Activated CD8-positive, alpha-beta T cell treated with anti-CD3 and anti-CD28 coated beads, Interleukin-2, amount 10 ng/mL, durations not matched to agents 7 days and 5 days (primary cell): Measurements from ENCODE around the gene BPI. TPM values are rescaled to one million over a fixed set of nuclear protein-coding genes. Genes with fewer than 3 reads are reported as not detected.
"Not testable (repeated sequence)": the region's sequence is repeated elsewhere in the genome, so short reads cannot be mapped to it uniquely, and the experiment has no call there.

ENCODE experiments used
- ATAC-seq: fragments of 150-1000 bp; cut with Tn5 transposase; one replicate; pipeline ENCODE4 v1.10.0; 2021; ENCODE audit warnings: moderate library complexity
- CTCF ChIA-PET: fragments of 350-600 bp; sonication (Branson Sonifier 250); formaldehyde crosslinking; loops from one replicate; lab custom pipeline; 2021; ENCODE audit warnings: antibody characterized with exemption; lab: Charles Lee
- POLR2A ChIA-PET: fragments of 350-600 bp; sonication (Branson Sonifier 250); formaldehyde crosslinking; loops from one replicate; lab custom pipeline; 2021; ENCODE audit warnings: antibody characterized with exemption; lab: Charles Lee
- DNase-seq: peaks from one replicate; pipeline ENCODE4 v3.0.0-alpha.2; 2020
- H3K27ac Mint-ChIP-seq: one replicate; pipeline ENCODE4 v1.8.0; 2021; ENCODE audit warnings: mild to moderate bottlenecking, mixed read lengths
- H3K27me3 Mint-ChIP-seq: one replicate; pipeline ENCODE4 v1.8.0; 2021; ENCODE audit warnings: low read depth, mixed read lengths
- H3K36me3 Mint-ChIP-seq: one replicate; pipeline ENCODE4 v1.8.0; 2021; ENCODE audit warnings: low read depth, mixed read lengths
- H3K4me1 Mint-ChIP-seq: one replicate; pipeline ENCODE4 v1.8.0; 2021; ENCODE audit warnings: low read depth, mixed read lengths
- H3K4me3 Mint-ChIP-seq: one replicate; pipeline ENCODE4 v1.8.0; 2021; ENCODE audit warnings: mild to moderate bottlenecking, mixed read lengths
- H3K9me3 Mint-ChIP-seq: one replicate; pipeline ENCODE4 v1.8.0; 2022; ENCODE audit warnings: mixed read lengths; ENCODE audit not compliant: insufficient read depth
- total RNA-seq, 2 experiments: library from RNA; stranded (reverse); gene quantifications; one replicate each; pipeline ENCODE4 v1.2.3, GENCODE V29; 2021

BPI gene
- total RNA-seq, 2 experiments from 2014 or later = not detected

GRCh38 chr20:38325905-38326304 lies 21.9 kb downstream of the BPI start:
- ATAC-seq = no peak
- no peaks in the 10 kb centered on the region for H3K9me3 Mint-ChIP-seq
- no peak overlapping the region for H3K27ac Mint-ChIP-seq
- CTCF ChIA-PET = no interaction called here
- POLR2A ChIA-PET = no interaction called here
- H3K36me3 Mint-ChIP-seq = no peaks in the 10 kb centered on the region
- no peak overlapping the region for H3K4me3 Mint-ChIP-seq
- no peak for DNase-seq
- H3K27me3 Mint-ChIP-seq = peaks cover 9% of the 10 kb centered on the region
- H3K4me1 Mint-ChIP-seq = no peaks in the 10 kb centered on the region

GRCh38 chr20:38326309-38326708 lies 22.4 kb downstream of the BPI start:
- DNase-seq = no peak
- ATAC-seq = no peak
- Mint-ChIP-seq H3K27me3 (peaks cover 9% of the 10 kb centered on the region), H3K9me3 (no peaks in the 10 kb centered on the region), H3K27ac (no peak overlapping the region), H3K4me1 (no peaks in the 10 kb centered on the region), H3K4me3 (no peak overlapping the region), H3K36me3 (no peaks in the 10 kb centered on the region)
- ChIA-PET CTCF (no interaction called here), POLR2A (no interaction called here)

DNA sequence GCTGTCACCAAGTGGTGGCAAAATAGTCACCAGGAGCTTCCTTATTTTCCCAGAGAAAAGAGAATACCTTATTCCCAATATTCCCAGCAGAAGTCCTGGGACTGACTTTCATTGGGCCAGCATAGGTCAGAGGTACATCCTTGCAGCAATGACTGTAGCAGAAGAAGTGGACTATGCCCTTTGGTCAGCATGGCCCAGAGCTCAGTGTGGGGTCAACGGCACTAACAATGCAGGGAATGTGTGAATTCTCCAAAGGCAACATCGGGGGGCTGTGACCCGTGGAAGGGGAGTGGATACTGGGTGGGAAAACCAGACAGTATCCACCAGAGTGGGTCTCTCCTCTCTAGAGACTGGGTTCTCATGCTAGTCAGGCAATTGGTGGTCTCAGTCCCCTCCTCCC lies 26.7 kb downstream of the BPI start:
- H3K4me3 Mint-ChIP-seq = no peak overlapping the region
- DNase-seq = no peak
- H3K27ac Mint-ChIP-seq = no peak overlapping the region
- peaks cover 5% of the 10 kb centered on the region for H3K27me3 Mint-ChIP-seq
- CTCF ChIA-PET = no interaction called here
- no peaks in the 10 kb centered on the region for H3K4me1 Mint-ChIP-seq
- H3K9me3 Mint-ChIP-seq = no peaks in the 10 kb centered on the region
- POLR2A ChIA-PET = no interaction called here
- no peaks in the 10 kb centered on the region for H3K36me3 Mint-ChIP-seq
- no peak for ATAC-seq

DNA sequence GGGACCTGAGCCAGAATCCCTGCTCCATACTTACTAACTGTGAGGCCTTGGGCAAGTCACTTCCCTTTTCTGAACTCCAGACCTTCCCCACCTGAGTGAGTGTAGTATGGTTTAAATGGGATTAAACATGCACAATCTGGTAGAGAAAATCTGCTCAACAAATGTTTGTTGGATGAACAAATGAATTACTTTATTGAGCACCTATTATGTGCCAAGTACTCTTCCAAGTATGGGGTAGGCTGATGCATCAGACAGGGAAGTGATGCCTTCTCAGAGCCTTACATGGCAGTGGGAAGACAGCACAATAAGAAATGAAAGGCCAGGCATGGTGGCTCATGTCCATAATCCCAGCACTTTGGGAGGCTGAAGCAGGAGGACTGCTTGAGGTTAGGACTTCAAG lies 27.3 kb downstream of the BPI start:
- CTCF ChIA-PET = no interaction called here
- Mint-ChIP-seq H3K36me3 (no peaks in the 10 kb centered on the region), H3K27ac (no peak overlapping the region), H3K9me3 (no peaks in the 10 kb centered on the region), H3K4me1 (no peaks in the 10 kb centered on the region), H3K4me3 (no peak overlapping the region), H3K27me3 (peaks cover 6% of the 10 kb centered on the region)
- DNase-seq = no peak
- no peak for ATAC-seq
- POLR2A ChIA-PET = no interaction called here

DNA sequence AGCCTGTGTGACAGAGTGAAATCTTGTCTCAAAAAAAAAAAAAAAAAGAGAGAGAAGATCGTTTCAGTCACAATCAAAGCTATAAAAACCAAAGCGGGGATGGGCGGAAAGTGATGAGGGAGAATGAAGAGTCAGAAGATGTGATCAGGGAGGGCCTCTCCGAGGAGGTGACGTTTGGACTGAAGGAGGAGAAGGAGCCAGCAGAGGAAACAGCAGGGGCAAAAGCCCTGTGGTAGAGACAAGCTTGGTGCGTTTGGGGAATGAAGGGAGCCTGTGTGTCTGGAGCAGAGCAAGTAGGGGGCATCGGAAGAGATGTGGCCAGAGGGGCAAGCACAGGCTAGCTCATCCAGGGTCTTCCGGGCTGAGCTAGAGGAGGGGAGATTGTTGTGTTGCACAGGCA lies 27.9 kb downstream of the BPI start:
- no peak for ATAC-seq
- CTCF ChIA-PET = no interaction called here
- H3K4me1 Mint-ChIP-seq = no peaks in the 10 kb centered on the region

GRCh38 chr20:38334016-38334415 lies 30.1 kb downstream of the BPI start:
- H3K9me3 Mint-ChIP-seq = peaks cover 8% of the 10 kb centered on the region
- ChIA-PET POLR2A (no interaction called here), CTCF (no interaction called here)
- no peak overlapping the region for H3K27ac Mint-ChIP-seq
- H3K4me1 Mint-ChIP-seq = no peaks in the 10 kb centered on the region
- no peak overlapping the region for H3K4me3 Mint-ChIP-seq
- ATAC-seq (no peak), DNase-seq (no peak)
- peaks cover 11% of the 10 kb centered on the region for H3K27me3 Mint-ChIP-seq
- no peaks in the 10 kb centered on the region for H3K36me3 Mint-ChIP-seq

More for the DNA sequence above, 27.9 kb downstream of the BPI start:
- H3K4me3 Mint-ChIP-seq = no peak overlapping the region
- no peak for DNase-seq
- H3K27ac Mint-ChIP-seq = no peak overlapping the region
- H3K36me3 Mint-ChIP-seq = no peaks in the 10 kb centered on the region
- peaks cover 8% of the 10 kb centered on the region for H3K27me3 Mint-ChIP-seq
- POLR2A ChIA-PET = no interaction called here
- no peaks in the 10 kb centered on the region for H3K9me3 Mint-ChIP-seq

GRCh38 chr20:38336726-38337125 lies 32.8 kb downstream of the BPI start:
- POLR2A ChIA-PET = no interaction called here

DNA sequence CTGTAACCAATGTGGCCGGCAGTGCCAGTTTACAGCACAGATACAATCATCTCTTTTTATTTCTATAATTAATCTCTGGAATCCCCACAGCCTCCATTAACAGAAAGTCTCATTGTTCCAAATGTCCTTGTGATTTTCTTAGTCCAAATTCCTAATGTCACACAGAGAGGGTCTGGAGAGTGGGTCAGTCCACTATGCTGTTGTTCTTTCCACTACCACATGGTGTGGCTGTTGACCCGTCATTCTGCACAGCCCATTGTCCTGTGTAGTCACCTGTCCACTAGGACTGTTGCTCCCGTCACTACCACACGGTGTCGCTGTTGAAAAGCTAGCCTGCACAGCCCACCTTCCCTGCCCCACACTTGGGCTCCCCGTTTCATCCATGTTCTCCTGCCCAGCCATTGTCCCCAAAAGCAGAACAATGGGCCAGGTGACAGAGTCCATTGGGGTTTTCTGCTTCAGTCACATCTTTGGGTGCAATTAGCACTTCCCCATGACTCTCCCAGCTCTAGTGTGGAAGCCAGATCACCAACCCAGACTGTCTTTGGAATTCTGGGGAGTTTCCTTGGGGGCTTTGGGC lies 33.7 kb downstream of the BPI start:
- ATAC-seq (peak; percentile 19), DNase-seq (peak; percentile 39)
- CTCF ChIA-PET = interaction anchor here (1.1 kb wide), 1 partner anchor 96 kb away, joined by 3 read pairs; no protein-coding TSS in a partner anchor
- Mint-ChIP-seq H3K9me3 (peaks cover 8% of the 10 kb centered on the region), H3K36me3 (no peaks in the 10 kb centered on the region), H3K27ac (no peak overlapping the region), H3K4me3 (no peak overlapping the region), H3K4me1 (no peaks in the 10 kb centered on the region), H3K27me3 (peaks cover 9% of the 10 kb centered on the region)
- POLR2A ChIA-PET = no interaction called here

More at GRCh38 chr20:38336726-38337125, 32.8 kb downstream of the BPI start:
- CTCF ChIA-PET = interaction anchor here (1.1 kb wide), 1 partner anchor 97 kb away, joined by 3 read pairs; no protein-coding TSS in a partner anchor
- Mint-ChIP-seq H3K36me3 (no peaks in the 10 kb centered on the region), H3K4me1 (no peaks in the 10 kb centered on the region), H3K4me3 (no peak overlapping the region), H3K27me3 (peaks cover 13% of the 10 kb centered on the region), H3K9me3 (peaks cover 8% of the 10 kb centered on the region), H3K27ac (no peak overlapping the region)
- DNase-seq (no peak), ATAC-seq (no peak)

DNA sequence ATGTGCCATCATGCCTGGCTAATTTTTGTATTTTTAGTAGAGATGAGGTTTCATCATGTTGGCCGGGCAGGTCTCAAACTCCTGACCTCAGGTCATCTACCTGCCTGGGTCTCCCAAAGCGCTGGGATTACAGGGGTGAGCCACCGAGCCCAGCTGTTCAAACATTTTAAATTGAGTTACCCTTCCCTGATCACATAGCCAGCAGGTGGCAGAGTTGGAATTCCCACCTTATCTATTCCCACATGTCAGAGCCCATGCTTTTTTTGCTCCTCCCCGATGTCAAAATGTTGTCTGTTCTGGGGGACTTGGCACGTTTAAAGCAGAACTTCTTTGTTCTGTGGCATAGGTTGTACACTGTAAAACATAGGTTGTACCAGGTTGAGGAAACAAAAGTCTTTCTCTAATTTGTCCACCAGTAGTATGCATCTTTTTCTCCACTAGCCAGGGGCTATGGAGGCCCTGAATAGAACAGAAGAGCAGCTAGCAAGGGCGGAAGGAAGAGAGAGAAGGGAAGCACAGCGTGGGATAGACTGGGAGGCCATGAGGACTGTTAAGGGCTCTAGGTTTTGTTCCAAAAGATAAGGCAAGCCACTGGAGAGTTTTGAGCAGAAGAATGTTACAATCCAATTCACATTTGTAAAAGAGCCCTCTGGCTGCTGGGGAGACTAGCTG lies 35.0 kb downstream of the BPI start:
- no peaks in the 10 kb centered on the region for H3K36me3 Mint-ChIP-seq
- DNase-seq = no peak
- no peaks in the 10 kb centered on the region for H3K4me1 Mint-ChIP-seq
- no peak overlapping the region for H3K4me3 Mint-ChIP-seq
- H3K27me3 Mint-ChIP-seq = peaks cover 9% of the 10 kb centered on the region
- CTCF ChIA-PET = no interaction called here
- POLR2A ChIA-PET = no interaction called here
- no peak for ATAC-seq
- H3K27ac Mint-ChIP-seq = no peak overlapping the region
- H3K9me3 Mint-ChIP-seq = peaks cover 8% of the 10 kb centered on the region

GRCh38 chr20:38339521-38339896 lies 35.6 kb downstream of the BPI start:
- H3K4me3 Mint-ChIP-seq, DNase-seq, ATAC-seq, H3K27me3 Mint-ChIP-seq, H3K4me1 Mint-ChIP-seq, H3K36me3 Mint-ChIP-seq, CTCF ChIA-PET, H3K9me3 Mint-ChIP-seq, H3K27ac Mint-ChIP-seq, POLR2A ChIA-PET: not testable (repeated sequence)

DNA sequence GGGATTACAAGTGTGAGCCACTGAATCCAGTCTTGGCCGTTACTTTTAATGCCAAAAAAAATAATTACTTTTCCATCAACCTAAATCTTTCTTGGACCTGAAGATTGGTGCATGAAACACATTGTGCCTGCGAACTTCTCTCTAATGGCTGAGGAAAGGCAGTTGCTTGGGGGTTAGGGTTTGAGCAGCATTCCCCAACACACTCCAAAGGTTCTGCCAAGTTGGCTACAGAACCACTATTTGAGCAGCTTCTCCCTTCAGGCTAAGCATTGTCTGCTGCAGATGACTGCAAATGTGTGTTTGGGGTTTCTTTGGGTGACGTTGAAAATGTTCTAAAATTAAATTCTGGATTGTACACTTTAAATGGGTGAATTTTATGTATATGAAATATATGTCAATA lies 36.0 kb downstream of the BPI start:
- ChIA-PET POLR2A (no interaction called here), CTCF (no interaction called here)
- no peak for ATAC-seq
- Mint-ChIP-seq H3K27me3 (peaks cover 9% of the 10 kb centered on the region), H3K9me3 (peaks cover 8% of the 10 kb centered on the region), H3K27ac (no peak overlapping the region), H3K36me3 (no peaks in the 10 kb centered on the region), H3K4me1 (no peaks in the 10 kb centered on the region), H3K4me3 (no peak overlapping the region)
- no peak for DNase-seq

GRCh38 chr20:38340693-38341092 lies 36.7 kb downstream of the BPI start:
- peaks cover 8% of the 10 kb centered on the region for H3K9me3 Mint-ChIP-seq
- CTCF ChIA-PET = no interaction called here
- H3K27me3 Mint-ChIP-seq = peaks cover 9% of the 10 kb centered on the region

More at GRCh38 chr20:38340693-38341092, 36.7 kb downstream of the BPI start:
- Mint-ChIP-seq H3K4me3 (no peak overlapping the region), H3K4me1 (no peaks in the 10 kb centered on the region), H3K27ac (no peak overlapping the region), H3K36me3 (no peaks in the 10 kb centered on the region)
- POLR2A ChIA-PET = no interaction called here
- no peak for DNase-seq
- no peak for ATAC-seq
